GM12878 (cell line): ENCODE measurements around the gene COPS7A.
"Not testable (repeated sequence)": the region's sequence is repeated elsewhere in the genome, so short reads cannot be mapped to it uniquely, and the experiment has no call there.

ENCODE experiments used
- MXI1 ChIP-seq: fragments of 150-350 bp; IDR thresholded peaks from 2 replicates; pipeline ENCODE4 v1.6.1; 2011; ENCODE audit warnings: low read depth, mild to moderate bottlenecking, inconsistent platforms, low read length, improper control_type of control experiment
- SUPT20H ChIP-seq: IDR thresholded peaks from 2 replicates; pipeline ENCODE4 v1.6.1; 2011; ENCODE audit warnings: low read depth, mild to moderate bottlenecking, low read length, moderate library complexity, borderline replicate concordance; ENCODE audit not compliant: control insufficient read depth
- YY1 ChIP-seq: IDR thresholded peaks from 2 replicates; pipeline ENCODE4 v1.6.1; 2011; ENCODE audit warnings: low read depth, mild to moderate bottlenecking, low read length
- TF ChIP-seq, protein P1 (sequence below), 3 experiments: IDR thresholded peaks in 2 of 3; conservative IDR thresholded peaks in 1 of 3; 2 replicates each; pipeline ENCODE4 v1.5.1; 2011; ENCODE audit warnings: low read depth in 3 of 3, low read length in 3 of 3, mild to moderate bottlenecking in 3 of 3, control low read depth in 2 of 3, moderate library complexity in 2 of 3, inconsistent platforms in 1 of 3, mixed read lengths in 1 of 3; ENCODE audit not compliant: control insufficient read depth in 2 of 3, insufficient read depth in 1 of 3; ENCODE audit errors: extremely low read depth in 1 of 3

DNA sequence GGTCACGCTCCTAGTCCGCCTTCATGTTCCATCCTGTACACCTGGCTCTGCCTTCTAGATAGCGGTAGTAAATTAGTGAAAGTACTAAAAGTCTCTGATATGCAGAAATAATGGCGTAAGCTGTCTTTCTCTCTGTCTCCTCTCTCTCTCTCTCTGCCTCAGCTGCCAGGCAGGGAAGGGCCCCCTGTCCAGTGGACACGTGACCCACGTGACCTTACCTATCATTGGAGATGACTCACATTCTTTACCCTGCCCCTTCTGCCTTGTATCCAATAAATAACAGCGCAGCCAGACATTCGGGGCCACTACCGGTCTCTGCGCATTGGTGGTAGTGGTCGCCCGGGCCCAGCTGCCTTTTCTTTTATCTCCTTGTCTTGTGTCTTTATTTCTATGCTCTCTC is 18.2 kb downstream of the COPS7A start:
- TF ChIP-seq, protein P1, sequence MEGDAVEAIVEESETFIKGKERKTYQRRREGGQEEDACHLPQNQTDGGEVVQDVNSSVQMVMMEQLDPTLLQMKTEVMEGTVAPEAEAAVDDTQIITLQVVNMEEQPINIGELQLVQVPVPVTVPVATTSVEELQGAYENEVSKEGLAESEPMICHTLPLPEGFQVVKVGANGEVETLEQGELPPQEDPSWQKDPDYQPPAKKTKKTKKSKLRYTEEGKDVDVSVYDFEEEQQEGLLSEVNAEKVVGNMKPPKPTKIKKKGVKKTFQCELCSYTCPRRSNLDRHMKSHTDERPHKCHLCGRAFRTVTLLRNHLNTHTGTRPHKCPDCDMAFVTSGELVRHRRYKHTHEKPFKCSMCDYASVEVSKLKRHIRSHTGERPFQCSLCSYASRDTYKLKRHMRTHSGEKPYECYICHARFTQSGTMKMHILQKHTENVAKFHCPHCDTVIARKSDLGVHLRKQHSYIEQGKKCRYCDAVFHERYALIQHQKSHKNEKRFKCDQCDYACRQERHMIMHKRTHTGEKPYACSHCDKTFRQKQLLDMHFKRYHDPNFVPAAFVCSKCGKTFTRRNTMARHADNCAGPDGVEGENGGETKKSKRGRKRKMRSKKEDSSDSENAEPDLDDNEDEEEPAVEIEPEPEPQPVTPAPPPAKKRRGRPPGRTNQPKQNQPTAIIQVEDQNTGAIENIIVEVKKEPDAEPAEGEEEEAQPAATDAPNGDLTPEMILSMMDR (IDR thresholded peaks at IDR 0.05 in 2 of 3, conservative IDR thresholded peaks at IDR 0.05 in 1 of 3; ENCODE audit: control insufficient read depth in 2 of 3, extremely low read depth in 1 of 3, insufficient read depth in 1 of 3, low read depth in 3 of 3, low read length in 3 of 3) = not testable (repeated sequence)
- TF ChIP-seq MXI1, SUPT20H, YY1: not testable (repeated sequence)
